HFF-Myc (cell line): ENCODE measurements around the gene MRPL19.

Experiments
- DNase-seq: peaks from one replicate; pipeline ENCODE4 v3.0.0-alpha.2; 2011; ENCODE audit warnings: low read depth; ENCODE audit errors: extremely low read depth
- H3K4me3 ChIP-seq: replicated peaks from 2 replicates; pipeline ENCODE4 v1.5.1; 2011; ENCODE audit warnings: low read depth, mild to moderate bottlenecking, control low read depth, low read length
- TF ChIP-seq, protein P1 (sequence below): IDR thresholded peaks from 2 replicates; pipeline ENCODE4 v1.5.1; 2012; ENCODE audit warnings: mild to moderate bottlenecking, low read depth, low read length, control low read depth; ENCODE audit errors: missing control alignments

The MRPL19 gene

DNA sequence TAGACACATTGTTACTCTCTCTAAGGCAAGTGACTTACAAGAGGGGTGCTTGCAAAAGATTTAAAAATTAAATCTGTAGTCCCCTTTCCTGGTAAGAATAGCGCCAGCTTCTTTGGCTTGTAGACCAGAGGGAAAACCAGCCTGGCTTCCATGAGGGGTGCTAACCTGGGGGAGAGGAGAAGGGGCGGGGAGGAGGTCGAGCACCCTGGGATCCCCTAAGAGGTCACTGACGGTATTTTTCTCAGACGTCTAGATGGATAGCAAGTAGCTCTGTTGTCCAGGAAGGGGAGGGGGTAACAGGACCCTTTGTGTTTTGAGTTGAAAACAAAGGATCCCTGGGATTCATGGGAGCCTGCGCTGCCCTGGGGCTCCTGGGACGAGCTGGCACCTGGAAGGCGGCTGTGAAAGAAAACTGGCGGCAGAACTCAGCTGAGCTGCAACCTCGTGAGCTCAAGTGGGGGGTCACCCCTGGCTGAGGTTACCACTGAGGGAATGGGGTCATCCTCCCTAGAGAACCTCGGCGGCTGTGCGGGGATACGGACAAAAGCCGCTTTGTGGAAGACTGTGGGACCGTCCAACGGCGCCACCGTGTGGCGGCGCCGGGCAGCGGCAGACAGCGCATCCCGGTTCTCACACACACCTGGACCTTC is 37.8 kb upstream of the MRPL19 start:
- DNase-seq: no peak
- H3K4me3 ChIP-seq: no peak overlapping the region
- TF ChIP-seq, protein P1, sequence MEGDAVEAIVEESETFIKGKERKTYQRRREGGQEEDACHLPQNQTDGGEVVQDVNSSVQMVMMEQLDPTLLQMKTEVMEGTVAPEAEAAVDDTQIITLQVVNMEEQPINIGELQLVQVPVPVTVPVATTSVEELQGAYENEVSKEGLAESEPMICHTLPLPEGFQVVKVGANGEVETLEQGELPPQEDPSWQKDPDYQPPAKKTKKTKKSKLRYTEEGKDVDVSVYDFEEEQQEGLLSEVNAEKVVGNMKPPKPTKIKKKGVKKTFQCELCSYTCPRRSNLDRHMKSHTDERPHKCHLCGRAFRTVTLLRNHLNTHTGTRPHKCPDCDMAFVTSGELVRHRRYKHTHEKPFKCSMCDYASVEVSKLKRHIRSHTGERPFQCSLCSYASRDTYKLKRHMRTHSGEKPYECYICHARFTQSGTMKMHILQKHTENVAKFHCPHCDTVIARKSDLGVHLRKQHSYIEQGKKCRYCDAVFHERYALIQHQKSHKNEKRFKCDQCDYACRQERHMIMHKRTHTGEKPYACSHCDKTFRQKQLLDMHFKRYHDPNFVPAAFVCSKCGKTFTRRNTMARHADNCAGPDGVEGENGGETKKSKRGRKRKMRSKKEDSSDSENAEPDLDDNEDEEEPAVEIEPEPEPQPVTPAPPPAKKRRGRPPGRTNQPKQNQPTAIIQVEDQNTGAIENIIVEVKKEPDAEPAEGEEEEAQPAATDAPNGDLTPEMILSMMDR: peak; percentile 98

DNA sequence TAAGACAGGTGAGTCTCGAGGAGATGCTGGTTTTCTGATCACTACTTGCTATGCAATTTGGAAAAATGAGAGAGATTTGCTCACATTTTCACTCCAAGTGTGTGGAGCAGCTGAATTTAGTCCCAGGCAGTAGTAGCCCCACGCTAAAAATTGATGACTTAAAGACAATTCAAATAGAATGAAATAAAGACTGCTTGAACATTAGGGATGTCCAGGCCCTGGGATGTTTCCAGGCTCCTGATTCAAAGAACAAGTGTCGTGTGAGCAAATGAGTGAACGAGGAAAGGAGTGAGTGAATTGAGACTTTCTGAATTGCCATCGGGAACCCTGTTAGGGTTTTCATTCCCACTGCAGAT is 37.3 kb upstream of the MRPL19 start:
- DNase-seq: no peak
- H3K4me3 ChIP-seq: no peak overlapping the region
- TF ChIP-seq, protein P1: no peak

DNA sequence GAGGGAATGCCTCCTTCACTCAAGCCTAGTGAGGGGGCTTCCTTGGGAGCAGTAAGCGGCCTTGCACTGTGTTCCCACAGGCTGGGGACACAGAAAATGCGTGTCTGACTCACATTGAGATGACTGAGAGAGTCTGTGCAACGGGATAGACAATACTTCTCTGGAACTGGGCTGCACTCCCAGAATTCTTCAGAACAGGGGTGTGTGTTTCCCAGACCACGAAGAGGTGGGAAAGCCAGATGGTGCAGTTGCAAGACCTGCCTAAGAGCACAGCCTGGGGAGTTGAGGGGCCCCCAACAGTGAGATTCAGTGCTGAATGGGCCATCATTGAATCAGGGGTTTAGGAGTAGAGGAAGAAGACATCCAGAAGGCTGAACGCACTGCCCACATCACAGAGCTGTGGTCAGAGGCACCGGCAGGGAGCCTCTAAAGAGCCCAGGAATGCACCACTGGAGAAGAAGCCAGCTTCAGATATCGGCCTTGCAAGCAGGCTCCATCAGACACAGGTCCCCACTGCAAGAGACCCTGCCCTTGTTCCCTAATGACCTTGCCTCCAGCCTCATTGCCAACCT is 36.6 kb upstream of the MRPL19 start:
- no peak overlapping the region for H3K4me3 ChIP-seq
- DNase-seq: no peak
- TF ChIP-seq, protein P1: no peak

DNA sequence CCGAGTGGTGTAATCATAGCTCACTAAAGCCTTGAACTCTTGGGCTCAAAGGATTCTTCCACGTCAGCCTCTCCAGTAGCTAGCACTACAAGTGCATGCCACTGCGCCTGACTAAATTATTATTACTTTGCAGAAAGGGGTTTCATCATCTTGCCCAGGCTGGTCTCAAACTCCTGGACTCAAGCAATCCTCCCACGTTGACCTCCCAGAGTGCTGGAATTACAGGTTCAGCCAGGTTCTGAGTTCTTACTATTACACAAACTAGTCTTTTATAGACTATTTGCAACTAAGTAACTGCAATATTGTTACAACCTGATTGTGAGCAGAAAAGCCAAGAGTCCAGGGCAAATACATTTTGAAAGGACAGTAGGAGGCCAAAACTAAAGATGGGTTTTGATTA is 35.9 kb upstream of the MRPL19 start:
- H3K4me3 ChIP-seq: no peak overlapping the region
- TF ChIP-seq, protein P1: no peak
- DNase-seq: no peak

DNA sequence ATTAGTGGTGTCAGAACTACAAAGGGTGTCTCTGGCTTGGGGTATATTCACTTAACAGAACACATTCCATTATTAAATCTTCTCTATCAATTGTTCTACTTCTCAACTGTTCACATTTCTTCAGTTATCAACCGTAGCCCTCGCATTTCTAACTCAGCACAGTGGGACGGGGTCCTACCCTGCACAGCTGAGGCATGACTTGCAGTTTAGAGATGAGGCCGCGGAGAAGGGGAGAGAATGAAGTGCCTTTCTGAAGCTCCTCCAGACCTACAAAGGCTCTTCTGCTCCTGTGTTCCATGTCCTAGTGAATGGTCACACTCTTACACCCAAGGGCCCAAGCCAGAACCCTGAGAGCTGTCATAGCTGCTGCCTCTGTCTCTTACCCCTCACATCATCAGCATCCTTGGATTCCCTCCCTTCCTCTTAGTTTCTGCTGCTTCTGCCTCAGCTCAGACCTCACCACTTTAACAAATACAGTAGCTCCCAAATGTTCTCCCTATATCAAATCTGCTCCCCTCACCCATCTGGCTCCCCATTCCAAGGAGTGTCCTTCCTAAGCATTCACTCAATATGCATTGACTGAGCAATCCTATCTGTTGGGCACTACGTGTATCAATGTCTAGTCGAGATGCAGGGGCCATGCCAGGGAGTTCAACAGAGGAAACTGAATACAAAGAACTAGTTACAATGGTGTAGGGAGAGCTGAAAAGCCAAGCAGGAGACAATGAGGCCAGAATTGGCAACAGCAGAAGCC is 34.3 kb upstream of the MRPL19 start:
- DNase-seq: no peak
- no peak overlapping the region for H3K4me3 ChIP-seq
- TF ChIP-seq, protein P1: no peak

DNA sequence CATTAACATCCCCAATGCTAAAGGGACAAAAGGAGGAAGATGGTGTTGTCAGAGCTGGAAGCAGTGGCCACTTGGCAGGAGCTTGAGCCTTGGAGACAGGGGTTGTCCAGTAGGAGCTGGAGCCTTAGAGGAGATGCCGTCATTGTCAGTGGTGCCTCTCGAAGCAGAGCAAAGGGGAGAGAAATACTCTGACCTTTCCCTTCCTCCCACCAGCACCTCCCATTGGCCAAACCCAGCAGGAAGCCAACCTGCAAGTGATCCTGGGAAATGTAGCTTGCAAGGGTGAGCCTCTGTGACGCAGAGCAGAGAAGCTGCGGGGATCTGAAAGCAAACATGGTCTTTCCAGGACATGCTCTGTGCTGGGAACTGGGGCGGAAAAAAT is 33.7 kb upstream of the MRPL19 start:
- DNase-seq: no peak
- H3K4me3 ChIP-seq: no peak overlapping the region
- TF ChIP-seq, protein P1: no peak
